CD4-positive, alpha-beta T cell (primary cell): Measurements from ENCODE around the gene ERN1. TPM values are rescaled to one million over a fixed set of nuclear protein-coding genes. Genes with fewer than 3 reads are reported as not detected.

Experiments
- ATAC-seq: fragments of 200-7000 bp; cut with Tn5 transposase; one replicate; pipeline ENCODE4 v1.10.0; 2022; ENCODE audit warnings: mild to moderate bottlenecking; ENCODE audit not compliant: poor library complexity
- CTCF ChIA-PET: fragments of 350-600 bp; sonication (Branson Sonifier 250); formaldehyde crosslinking; loops from one replicate; lab custom pipeline; 2021; ENCODE audit warnings: antibody characterized with exemption, inconsistent platforms; lab: Charles Lee
- POLR2A ChIA-PET: fragments of 350-600 bp; sonication (Branson Sonifier 250); formaldehyde crosslinking; loops from one replicate; lab custom pipeline; 2021; ENCODE audit warnings: antibody characterized with exemption, inconsistent platforms; lab: Charles Lee
- DNase-seq, 14 experiments: peaks; one replicate each; pipeline ENCODE4 v3.0.0-alpha.2; 2013 to 2020; ENCODE audit warnings: mixed read lengths in 2 of 14
- H3K27ac ChIP-seq, 2 donors: one replicate each; pipeline versions ENCODE4 v1.5.1 to v1.7.0; 2013; ENCODE audit warnings: low read length in 2 of 2, low read depth in 1 of 2, mild to moderate bottlenecking in 1 of 2
- H3K27me3 ChIP-seq, 2 experiments: 1 replicate in 1 of 2; 2 replicates in 1 of 2; pipeline versions ENCODE4 v1.6.1 to v1.7.0; 2013; ENCODE audit warnings: low read length in 2 of 2, control low read depth in 1 of 2, mild to moderate bottlenecking in 1 of 2, moderate library complexity in 1 of 2; ENCODE audit not compliant: insufficient read depth in 2 of 2, control insufficient read depth in 1 of 2
- H3K36me3 ChIP-seq: one replicate; pipeline ENCODE4 v1.6.1; 2013; ENCODE audit warnings: low read length, control low read depth; ENCODE audit not compliant: insufficient read depth
- H3K4me1 ChIP-seq: one replicate; pipeline ENCODE4 v1.6.1; 2013; ENCODE audit warnings: low read length, control low read depth; ENCODE audit not compliant: insufficient read depth
- H3K4me3 ChIP-seq: one replicate; pipeline ENCODE4 v1.5.1; 2013; ENCODE audit warnings: mild to moderate bottlenecking, low read length, moderate library complexity
- H3K9me3 ChIP-seq, 2 experiments: 1 replicate in 1 of 2; 2 replicates in 1 of 2; pipeline versions ENCODE4 v1.6.1 to v1.7.0; 2013; ENCODE audit warnings: low read length in 2 of 2, mild to moderate bottlenecking in 2 of 2, control low read depth in 1 of 2, moderate library complexity in 1 of 2; ENCODE audit not compliant: control insufficient read depth in 1 of 2, insufficient read depth in 1 of 2
- H3K27ac Mint-ChIP-seq: one replicate; pipeline ENCODE4 v1.8.0; 2020; ENCODE audit warnings: mixed read lengths
- H3K27me3 Mint-ChIP-seq: one replicate; pipeline ENCODE4 v1.8.0; 2021; ENCODE audit warnings: mixed read lengths
- H3K36me3 Mint-ChIP-seq: one replicate; pipeline ENCODE4 v1.8.0; 2021; ENCODE audit warnings: low read depth, mixed read lengths
- H3K4me1 Mint-ChIP-seq: one replicate; pipeline ENCODE4 v1.8.0; 2021; ENCODE audit warnings: low read depth, mixed read lengths
- H3K4me3 Mint-ChIP-seq: one replicate; pipeline ENCODE4 v1.8.0; 2020; ENCODE audit warnings: mild to moderate bottlenecking, mixed read lengths
- H3K9me3 Mint-ChIP-seq: one replicate; pipeline ENCODE4 v1.8.0; 2020; ENCODE audit warnings: mixed read lengths
- CTCF ChIP-seq: fragments of 200-600 bp; IDR thresholded peaks from one replicate; pipeline ENCODE4 v1.8.0; 2022; ENCODE audit warnings: antibody characterized with exemption, mild to moderate bottlenecking
- intact Hi-C, 2 experiments: fragments of 100-400 bp; cut with DNase I in 1 of 2; cut with micrococcal nuclease in 1 of 2; formaldehyde crosslinking; loops; one replicate each; pipeline versions ENCODE4 v1.15.1 to v1.9.0; 2023 to 2025; cut with DNase I, micrococcal nuclease
- total RNA-seq, 174 experiments: library from RNA in 2 of 174; stranded (reverse) in 2 of 174; gene quantifications; one replicate each; pipeline ENCODE4 v1.2.3 and lab custom pipeline; 2021 to 2026

The ERN1 gene
- total RNA-seq, 2 experiments from 2014 or later, result 62.7 to 67.8 TPM

- H3K9me3 ChIP-seq, result no peaks in the 10 kb centered on the region
- ATAC-seq (no peak), DNase-seq (no peak)
- no peak overlapping the region for H3K4me3 Mint-ChIP-seq
- peaks cover 75% of the 10 kb centered on the region for H3K36me3 ChIP-seq
- H3K4me1 Mint-ChIP-seq, result peaks cover 44% of the 10 kb centered on the region
- CTCF ChIA-PET, result interaction anchor here (1.2 to 1.9 kb wide), 2 partner anchors 12 to 25 kb away, joined by 3 to 5 read pairs; no protein-coding TSS in a partner anchor
- peaks cover 52% of the 10 kb centered on the region for H3K4me1 ChIP-seq
- no peaks in the 10 kb centered on the region for H3K27me3 Mint-ChIP-seq
- intact Hi-C loops, result no loop called here
- TF ChIP-seq CTCF, result no peak
- H3K4me3 ChIP-seq, result no peak overlapping the region
- POLR2A ChIA-PET, result interaction anchor here (4.0 kb wide), 1 partner anchor 15 kb away, joined by 31 read pairs; the partner anchor contains the start of gene ICAM2
- peak overlapping the region in 1 of 2 donors; percentile 64 for H3K27ac ChIP-seq
- H3K27ac Mint-ChIP-seq, result peak overlapping the region; percentile 59
- no peaks in the 10 kb centered on the region for H3K9me3 Mint-ChIP-seq
- H3K36me3 Mint-ChIP-seq, result peaks cover 75% of the 10 kb centered on the region
- H3K27me3 ChIP-seq, result no peaks in the 10 kb centered on the region
Observed at GRCh38 chr17:64004218-64004770, 125.7 kb downstream of the ERN1 start.

- peak overlapping the region; percentile 59 for H3K27ac Mint-ChIP-seq
- DNase-seq, result no peak
- Histone ChIP-seq H3K27ac (no peak overlapping the region), H3K27me3 (no peaks in the 10 kb centered on the region), H3K36me3 (peaks cover 70% of the 10 kb centered on the region), H3K9me3 (no peaks in the 10 kb centered on the region), H3K4me3 (no peak overlapping the region), H3K4me1 (peaks cover 52% of the 10 kb centered on the region)
- ATAC-seq, result no peak
- TF ChIP-seq CTCF, result no peak
- ChIA-PET POLR2A (interaction anchor here (4.0 kb wide), 1 partner anchor 16 kb away, joined by 31 read pairs; the partner anchor contains the start of gene ICAM2), CTCF (no interaction called here)
- peaks cover 69% of the 10 kb centered on the region for H3K36me3 Mint-ChIP-seq
- H3K4me3 Mint-ChIP-seq, result no peak overlapping the region
- no peaks in the 10 kb centered on the region for H3K9me3 Mint-ChIP-seq
- H3K27me3 Mint-ChIP-seq, result no peaks in the 10 kb centered on the region
- intact Hi-C loops, result no loop called here
- H3K4me1 Mint-ChIP-seq, result peaks cover 43% of the 10 kb centered on the region
Observed at GRCh38 chr17:64003526-64004121, 126.3 kb downstream of the ERN1 start.

- peaks cover 41% of the 10 kb centered on the region for H3K4me1 Mint-ChIP-seq
- DNase-seq (peak in 1 of 14 experiments; percentile 11), ATAC-seq (no peak)
- Histone ChIP-seq H3K4me1 (peaks cover 52% of the 10 kb centered on the region), H3K4me3 (no peak overlapping the region), H3K9me3 (no peaks in the 10 kb centered on the region), H3K27ac (peak overlapping the region in 1 of 2 donors; percentile 27), H3K27me3 (no peaks in the 10 kb centered on the region), H3K36me3 (peaks cover 63% of the 10 kb centered on the region)
- H3K9me3 Mint-ChIP-seq, result no peaks in the 10 kb centered on the region
- no peaks in the 10 kb centered on the region for H3K27me3 Mint-ChIP-seq
- no peak overlapping the region for H3K27ac Mint-ChIP-seq
- intact Hi-C loops, result no loop called here
- no peak overlapping the region for H3K4me3 Mint-ChIP-seq
- ChIA-PET POLR2A (interaction anchor here (1.6 to 10.0 kb wide), 2 partner anchors 17 to 23 kb away, joined by 9 to 156 read pairs; partner anchors contain the start of gene ICAM2), CTCF (interaction anchor here (11.2 kb wide), 1 partner anchor 24 kb away, joined by 111 read pairs; no protein-coding TSS in a partner anchor)
- peaks cover 62% of the 10 kb centered on the region for H3K36me3 Mint-ChIP-seq
- TF ChIP-seq CTCF, result no peak
Observed at GRCh38 chr17:64002658-64003525, 127.1 kb downstream of the ERN1 start.
